ENCODE results near the gene MACIR.
A peak's percentile ranks its signal among the peaks of the same experiment; 100 is the strongest.

The MACIR gene

DNA sequence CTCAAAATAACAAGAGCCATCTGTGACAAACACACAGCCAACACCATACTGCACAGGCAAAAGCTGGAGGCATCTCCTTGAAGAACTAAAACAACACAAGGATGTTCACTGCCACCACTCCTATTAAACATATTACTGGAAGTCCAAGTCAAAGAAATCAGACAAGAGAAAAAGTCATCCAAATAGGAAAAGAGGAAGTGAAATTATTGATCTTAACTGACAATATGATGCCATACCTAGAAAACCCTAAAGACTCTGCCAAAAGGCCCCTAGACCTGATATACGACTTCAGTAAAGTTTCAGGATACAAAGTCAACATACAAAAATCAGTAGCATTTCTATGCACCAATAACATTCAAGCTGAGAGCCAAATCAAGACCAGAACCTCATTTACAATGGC lies 30.0 kb upstream of the MACIR start:
- ATAC-seq (replicated peaks) (no peak), DNase-seq (no peak)
- H3K36me3 Mint-ChIP-seq = no peaks in the 10 kb centered on the region
- H3K27ac Mint-ChIP-seq = no peak overlapping the region
- no peak overlapping the region for H3K4me3 Mint-ChIP-seq
- no peaks in the 10 kb centered on the region for H3K27me3 Mint-ChIP-seq
- H3K4me1 Mint-ChIP-seq = peaks cover 2 to 15% of the 10 kb centered on the region in 2 donors
- H3K9me3 Mint-ChIP-seq = no peaks in the 10 kb centered on the region

DNA sequence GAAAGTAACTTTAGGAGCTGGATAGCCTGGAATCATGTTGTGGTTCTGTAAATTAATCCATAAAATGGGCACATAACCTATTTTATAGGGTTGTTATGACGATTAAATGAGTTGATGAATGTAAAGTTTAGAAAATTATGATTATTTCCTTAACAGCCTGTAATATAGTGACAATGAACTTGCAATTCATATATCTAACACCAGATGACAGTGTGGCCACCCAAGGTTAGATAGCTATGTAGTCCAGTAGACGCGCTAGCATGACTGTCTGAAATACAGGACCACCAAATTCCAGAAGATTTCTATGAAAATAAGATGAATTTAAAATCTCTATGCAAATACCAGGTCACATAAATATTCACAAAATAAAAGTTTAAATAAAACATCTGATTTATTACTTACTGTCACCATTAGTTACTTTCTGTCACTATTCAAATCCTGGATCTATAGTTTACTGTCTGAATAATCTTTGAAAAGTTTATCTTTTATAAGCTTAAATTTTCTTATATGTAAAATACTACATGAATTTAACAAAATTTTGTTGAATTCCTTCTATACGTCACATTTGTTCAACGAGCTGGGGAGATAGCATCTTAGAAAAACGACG lies 26.1 kb upstream of the MACIR start:
- Mint-ChIP-seq H3K9me3 (no peaks in the 10 kb centered on the region), H3K27me3 (peaks cover 0 to 3% of the 10 kb centered on the region in 2 donors), H3K27ac (no peak overlapping the region), H3K36me3 (no peaks in the 10 kb centered on the region), H3K4me1 (peaks cover 0 to 7% of the 10 kb centered on the region in 2 donors), H3K4me3 (no peak overlapping the region)
- DNase-seq (no peak), ATAC-seq (replicated peaks) (peak; percentile 83 to 87)

DNA sequence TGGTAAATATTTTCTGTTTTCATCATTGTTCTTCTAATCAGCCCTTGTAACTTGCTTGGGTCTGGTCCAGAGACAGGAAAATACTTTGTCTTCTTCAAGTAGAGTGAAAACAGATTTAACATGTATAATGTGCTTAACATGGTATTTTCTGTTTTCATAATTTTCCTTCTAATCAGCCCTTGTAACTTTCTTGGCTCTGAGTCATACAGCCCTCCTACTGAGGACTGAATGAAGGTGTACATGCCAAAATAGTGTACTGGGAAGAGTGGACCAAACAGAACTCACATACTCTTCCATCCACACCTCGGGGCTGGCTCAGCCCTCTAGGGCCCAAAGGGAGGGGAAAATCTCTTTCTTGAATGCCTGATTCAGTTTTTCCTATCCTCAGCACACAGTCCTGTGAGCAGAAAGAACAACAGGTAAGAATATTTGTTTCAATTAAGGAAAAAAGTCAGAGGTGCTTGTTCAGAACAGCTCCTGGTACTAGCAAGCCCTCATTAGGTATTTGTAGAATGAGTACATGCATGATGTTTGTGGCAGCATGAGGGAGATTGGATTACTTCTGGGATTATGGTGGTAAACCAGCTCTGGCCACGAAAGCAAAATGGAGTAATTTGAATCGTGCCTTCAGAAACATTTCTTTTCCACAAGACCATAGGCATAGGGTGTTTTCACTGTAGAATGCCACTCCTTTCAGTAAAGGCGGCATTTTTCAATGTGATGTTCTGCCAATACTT lies 24.2 kb upstream of the MACIR start:
- H3K9me3 Mint-ChIP-seq = peaks cover 3 to 4% of the 10 kb centered on the region in 2 donors
- peaks cover 4 to 12% of the 10 kb centered on the region in 2 donors for H3K27me3 Mint-ChIP-seq
- no peaks in the 10 kb centered on the region for H3K4me1 Mint-ChIP-seq
- H3K27ac Mint-ChIP-seq = no peak overlapping the region
- H3K4me3 Mint-ChIP-seq = no peak overlapping the region
- ATAC-seq (replicated peaks) (no peak), DNase-seq (no peak)
- no peaks in the 10 kb centered on the region for H3K36me3 Mint-ChIP-seq

DNA sequence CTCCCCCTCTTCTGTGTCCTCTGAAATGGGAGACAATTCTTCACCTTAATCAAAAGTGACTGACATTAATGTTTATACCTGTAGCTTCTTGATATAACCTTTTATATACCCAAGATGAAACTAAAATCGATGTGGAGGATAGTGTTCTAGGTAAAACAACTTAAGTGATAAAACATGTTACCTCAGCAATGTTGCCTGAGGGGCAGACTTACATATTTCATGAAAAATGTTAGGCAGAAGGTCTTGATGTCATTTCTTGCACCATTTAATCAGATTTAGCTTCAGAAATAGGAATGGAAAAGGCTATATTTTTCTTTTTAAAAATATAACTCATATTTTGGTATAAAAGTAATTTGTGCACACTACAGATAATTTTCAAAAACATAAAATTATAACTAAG lies 22.7 kb upstream of the MACIR start:
- DNase-seq (no peak), ATAC-seq (replicated peaks) (no peak)
- Mint-ChIP-seq H3K4me3 (no peak overlapping the region), H3K36me3 (no peaks in the 10 kb centered on the region), H3K27me3 (peaks cover 4 to 12% of the 10 kb centered on the region in 2 donors), H3K27ac (no peak overlapping the region), H3K4me1 (no peaks in the 10 kb centered on the region), H3K9me3 (peaks cover 3 to 4% of the 10 kb centered on the region in 2 donors)

DNA sequence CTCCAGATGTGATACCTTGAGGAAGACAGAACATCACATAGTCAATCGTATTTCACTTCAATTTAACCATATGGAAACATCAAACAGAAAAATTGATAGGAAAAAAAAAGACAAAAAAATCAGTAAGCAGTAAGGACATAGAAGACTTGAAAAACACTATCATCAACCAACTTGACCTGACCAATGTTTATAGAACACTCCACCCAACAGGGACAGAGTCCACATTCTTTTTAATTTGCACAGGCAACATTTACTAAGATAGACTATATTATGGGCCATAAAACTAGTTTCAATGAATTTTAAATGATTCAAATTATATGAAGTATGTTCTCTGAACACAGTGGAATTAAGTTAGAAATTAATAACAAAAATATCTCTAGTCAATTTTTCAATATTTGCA lies 20.8 kb upstream of the MACIR start:
- DNase-seq (no peak), ATAC-seq (replicated peaks) (no peak)
- Mint-ChIP-seq H3K27me3 (peaks cover 8 to 12% of the 10 kb centered on the region in 2 donors), H3K4me3 (no peak overlapping the region), H3K27ac (no peak overlapping the region), H3K9me3 (peaks cover 4 to 5% of the 10 kb centered on the region in 2 donors), H3K36me3 (no peaks in the 10 kb centered on the region), H3K4me1 (no peaks in the 10 kb centered on the region)

DNA sequence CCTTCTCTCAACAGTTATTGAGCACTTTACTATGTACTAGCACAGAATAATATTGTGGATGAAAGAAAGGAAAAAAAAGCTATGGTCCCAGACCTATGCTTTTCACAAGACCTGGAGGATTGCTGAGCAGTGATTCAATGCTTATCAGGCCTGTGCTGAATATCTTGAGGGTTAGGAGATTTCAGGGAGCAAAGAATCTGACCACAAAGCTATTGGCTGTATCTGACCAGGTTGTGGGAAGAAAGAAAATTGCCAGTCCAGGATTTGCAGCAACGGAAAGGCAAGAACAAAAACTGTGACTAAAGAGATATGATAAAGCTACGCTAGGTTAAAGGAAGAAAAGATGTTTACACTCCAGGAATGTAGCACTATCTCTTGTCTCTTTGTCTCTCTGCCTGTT lies 14.9 kb upstream of the MACIR start:
- peaks cover 0 to 9% of the 10 kb centered on the region in 2 donors for H3K9me3 Mint-ChIP-seq
- H3K4me3 Mint-ChIP-seq = no peak overlapping the region
- no peak for DNase-seq
- H3K4me1 Mint-ChIP-seq = peaks cover 3 to 12% of the 10 kb centered on the region in 2 donors
- no peak overlapping the region for H3K27ac Mint-ChIP-seq
- no peaks in the 10 kb centered on the region for H3K36me3 Mint-ChIP-seq
- ATAC-seq (replicated peaks) = no peak
- peaks cover 6 to 8% of the 10 kb centered on the region in 2 donors for H3K27me3 Mint-ChIP-seq

DNA sequence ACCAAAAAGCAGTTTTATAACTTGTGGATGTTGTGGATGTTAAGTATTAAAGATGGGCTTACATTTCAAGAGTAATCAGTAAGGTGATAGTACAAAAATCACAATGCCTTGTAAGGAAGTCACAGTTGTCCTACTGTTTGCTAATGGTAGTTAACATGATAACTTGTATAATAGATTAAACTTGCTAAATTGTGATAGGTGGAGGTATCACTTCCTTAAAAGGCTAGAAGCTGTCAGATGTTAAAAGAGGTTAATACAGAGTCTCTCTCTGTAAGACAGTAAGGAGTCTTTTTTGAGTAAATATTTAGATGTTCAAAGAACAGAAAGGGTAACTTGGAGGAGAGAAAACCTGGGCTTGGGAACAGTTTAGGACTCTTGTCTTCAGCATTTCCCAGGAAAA lies 14.2 kb upstream of the MACIR start:
- no peaks in the 10 kb centered on the region for H3K36me3 Mint-ChIP-seq
- peaks cover 3 to 12% of the 10 kb centered on the region in 2 donors for H3K4me1 Mint-ChIP-seq
- H3K27me3 Mint-ChIP-seq = peaks cover 6 to 8% of the 10 kb centered on the region in 2 donors
- DNase-seq (no peak), ATAC-seq (replicated peaks) (peak in 1 of 2 donors; percentile 48)
- H3K27ac Mint-ChIP-seq = no peak overlapping the region
- peaks cover 0 to 8% of the 10 kb centered on the region in 2 donors for H3K9me3 Mint-ChIP-seq
- no peak overlapping the region for H3K4me3 Mint-ChIP-seq

DNA sequence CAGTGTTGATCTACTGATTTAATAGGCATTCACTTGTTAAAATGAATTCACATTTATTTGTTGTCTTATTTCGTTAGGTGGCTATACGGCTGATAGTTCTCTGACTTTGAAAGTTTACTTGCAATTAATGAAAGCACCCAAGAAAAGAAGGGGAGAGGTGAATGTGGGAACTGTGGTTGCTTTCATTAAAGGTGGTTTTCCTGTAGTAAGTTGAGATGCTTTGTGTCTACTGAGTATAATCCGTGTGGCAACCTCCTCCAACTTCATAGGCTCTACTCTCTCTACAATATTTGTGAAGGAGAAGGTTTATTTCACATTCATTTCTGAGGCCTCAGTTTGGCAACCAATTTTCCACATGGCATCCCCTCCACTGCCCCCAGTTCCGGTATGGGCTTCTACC lies 12.8 kb upstream of the MACIR start:
- peaks cover 3 to 12% of the 10 kb centered on the region in 2 donors for H3K4me1 Mint-ChIP-seq
- peaks cover 0 to 8% of the 10 kb centered on the region in 2 donors for H3K9me3 Mint-ChIP-seq
- H3K27ac Mint-ChIP-seq = no peak overlapping the region
- no peaks in the 10 kb centered on the region for H3K36me3 Mint-ChIP-seq
- no peak for DNase-seq
- H3K4me3 Mint-ChIP-seq = no peak overlapping the region
- H3K27me3 Mint-ChIP-seq = peaks cover 6 to 8% of the 10 kb centered on the region in 2 donors
- no peak for ATAC-seq (replicated peaks)

DNA sequence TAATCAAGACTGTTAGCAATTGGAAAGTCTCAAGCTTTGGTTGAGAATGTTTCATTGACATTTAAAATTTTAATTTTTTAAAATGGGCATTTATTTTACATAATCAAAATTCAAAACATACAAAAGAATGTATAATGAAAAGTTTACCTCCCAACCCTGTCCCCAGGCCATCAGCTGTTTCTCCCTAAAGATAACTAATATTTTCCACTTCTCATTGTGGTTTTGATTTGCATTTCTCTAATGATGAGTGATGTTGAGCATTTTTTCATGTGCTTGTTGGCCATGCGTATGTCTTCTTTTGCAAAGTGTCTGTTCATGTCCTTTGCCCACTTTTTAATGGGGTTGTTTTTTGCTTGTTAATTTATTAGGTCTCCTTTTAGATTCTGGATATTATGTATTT lies 11.4 kb upstream of the MACIR start:
- H3K27ac Mint-ChIP-seq = no peak overlapping the region
- peaks cover 0 to 7% of the 10 kb centered on the region in 2 donors for H3K9me3 Mint-ChIP-seq
- no peak overlapping the region for H3K4me3 Mint-ChIP-seq
- H3K4me1 Mint-ChIP-seq = peaks cover 3 to 12% of the 10 kb centered on the region in 2 donors
- DNase-seq (no peak), ATAC-seq (replicated peaks) (peak; percentile 74 to 80)
- H3K27me3 Mint-ChIP-seq = peaks cover 5 to 6% of the 10 kb centered on the region in 2 donors
- no peaks in the 10 kb centered on the region for H3K36me3 Mint-ChIP-seq

DNA sequence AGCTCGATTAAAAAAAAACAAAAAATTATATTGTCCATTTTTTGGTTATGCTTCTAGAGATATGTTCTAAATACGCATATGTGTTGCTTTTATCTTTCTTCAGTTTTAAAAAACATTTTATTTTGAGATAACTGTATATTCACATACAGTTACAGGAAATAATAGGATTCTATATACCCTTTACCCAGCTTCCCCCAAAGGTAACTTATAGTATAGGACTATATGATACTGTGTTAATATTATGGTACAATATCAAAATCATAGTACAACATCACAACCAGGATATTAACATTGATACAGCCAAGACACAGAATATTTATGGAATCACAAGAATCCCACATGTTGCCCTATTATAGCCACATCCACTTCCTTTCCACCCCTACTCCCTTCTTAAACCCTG lies 9.5 kb upstream of the MACIR start:
- Mint-ChIP-seq H3K27ac (no peak overlapping the region), H3K9me3 (peaks cover 0 to 6% of the 10 kb centered on the region in 2 donors), H3K4me1 (peaks cover 3 to 12% of the 10 kb centered on the region in 2 donors), H3K36me3 (no peaks in the 10 kb centered on the region), H3K4me3 (no peak overlapping the region), H3K27me3 (peaks cover 0 to 11% of the 10 kb centered on the region in 2 donors)
- ATAC-seq (replicated peaks) (no peak), DNase-seq (no peak)

DNA sequence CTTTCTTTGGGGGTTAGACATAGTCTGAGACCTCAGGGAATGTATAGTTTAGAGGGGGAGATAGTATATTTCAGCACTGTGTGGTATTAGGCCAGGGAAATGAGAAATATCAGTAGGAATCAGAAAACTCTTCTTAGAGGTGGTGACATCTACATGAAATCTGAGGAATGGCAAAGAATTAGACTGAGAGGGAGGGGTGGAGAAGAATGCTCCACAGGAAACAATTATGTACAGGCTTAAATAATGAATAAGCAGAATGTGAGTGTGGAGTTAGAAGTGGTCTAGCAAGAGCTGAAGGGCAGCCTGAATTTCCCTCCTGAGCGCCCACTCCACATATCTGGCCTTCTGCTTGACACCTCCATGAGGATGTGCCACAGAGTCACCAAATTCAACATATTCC lies 3.6 kb upstream of the MACIR start:
- Mint-ChIP-seq H3K4me1 (peaks cover 2 to 6% of the 10 kb centered on the region in 2 donors), H3K9me3 (no peaks in the 10 kb centered on the region), H3K4me3 (no peak overlapping the region), H3K27ac (no peak overlapping the region), H3K27me3 (peaks cover 0 to 23% of the 10 kb centered on the region in 2 donors), H3K36me3 (no peaks in the 10 kb centered on the region)
- no peak for ATAC-seq (replicated peaks)
- DNase-seq = no peak

DNA sequence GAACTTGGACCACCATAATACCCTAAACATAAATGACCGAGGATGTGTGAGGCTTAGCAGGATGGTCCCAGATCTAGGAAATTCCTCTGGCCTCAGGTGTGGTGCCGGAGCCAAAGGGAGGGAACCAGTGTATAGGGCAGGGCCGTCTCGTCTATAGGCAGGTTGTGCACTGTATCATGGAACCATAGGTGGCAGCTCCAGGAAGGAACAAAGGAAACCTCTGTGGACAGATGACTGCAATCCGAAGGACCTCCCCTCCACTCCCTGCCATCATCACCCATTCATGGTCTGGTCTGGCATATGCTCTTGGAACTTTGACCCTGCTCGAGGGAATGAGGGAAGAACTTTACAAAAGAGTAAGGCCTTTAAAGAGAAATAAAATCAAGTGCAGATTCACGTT lies 2.9 kb upstream of the MACIR start:
- Mint-ChIP-seq H3K4me1 (peaks cover 2 to 12% of the 10 kb centered on the region in 2 donors), H3K27ac (no peak overlapping the region), H3K9me3 (no peaks in the 10 kb centered on the region), H3K27me3 (peaks cover 0 to 23% of the 10 kb centered on the region in 2 donors), H3K36me3 (no peaks in the 10 kb centered on the region), H3K4me3 (no peak overlapping the region)
- no peak for DNase-seq
- ATAC-seq (replicated peaks) = no peak

DNA sequence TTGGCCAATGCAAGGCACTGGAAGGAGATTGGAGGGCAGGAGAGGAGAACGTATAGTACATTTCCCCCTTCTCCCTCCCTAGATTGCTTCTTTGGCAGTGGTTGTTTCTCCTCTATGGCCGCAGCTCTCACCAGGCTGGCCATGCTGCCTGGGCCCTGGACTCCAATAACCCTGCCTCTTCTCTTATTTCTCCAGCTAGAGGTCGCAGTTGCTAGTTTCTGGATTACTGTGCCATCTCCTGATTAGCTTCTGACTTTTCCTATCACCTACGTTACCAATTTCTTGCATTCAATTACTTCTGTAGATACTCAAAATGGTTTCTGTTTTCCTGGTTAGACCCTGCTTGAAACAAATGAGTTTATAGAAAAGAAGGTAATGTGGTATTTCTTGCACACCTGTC lies 2.4 kb upstream of the MACIR start:
- Mint-ChIP-seq H3K4me3 (no peak overlapping the region), H3K36me3 (no peaks in the 10 kb centered on the region), H3K27ac (no peak overlapping the region), H3K9me3 (no peaks in the 10 kb centered on the region), H3K27me3 (peaks cover 0 to 23% of the 10 kb centered on the region in 2 donors), H3K4me1 (peaks cover 6 to 17% of the 10 kb centered on the region in 2 donors)
- no peak for ATAC-seq (replicated peaks)
- no peak for DNase-seq

DNA sequence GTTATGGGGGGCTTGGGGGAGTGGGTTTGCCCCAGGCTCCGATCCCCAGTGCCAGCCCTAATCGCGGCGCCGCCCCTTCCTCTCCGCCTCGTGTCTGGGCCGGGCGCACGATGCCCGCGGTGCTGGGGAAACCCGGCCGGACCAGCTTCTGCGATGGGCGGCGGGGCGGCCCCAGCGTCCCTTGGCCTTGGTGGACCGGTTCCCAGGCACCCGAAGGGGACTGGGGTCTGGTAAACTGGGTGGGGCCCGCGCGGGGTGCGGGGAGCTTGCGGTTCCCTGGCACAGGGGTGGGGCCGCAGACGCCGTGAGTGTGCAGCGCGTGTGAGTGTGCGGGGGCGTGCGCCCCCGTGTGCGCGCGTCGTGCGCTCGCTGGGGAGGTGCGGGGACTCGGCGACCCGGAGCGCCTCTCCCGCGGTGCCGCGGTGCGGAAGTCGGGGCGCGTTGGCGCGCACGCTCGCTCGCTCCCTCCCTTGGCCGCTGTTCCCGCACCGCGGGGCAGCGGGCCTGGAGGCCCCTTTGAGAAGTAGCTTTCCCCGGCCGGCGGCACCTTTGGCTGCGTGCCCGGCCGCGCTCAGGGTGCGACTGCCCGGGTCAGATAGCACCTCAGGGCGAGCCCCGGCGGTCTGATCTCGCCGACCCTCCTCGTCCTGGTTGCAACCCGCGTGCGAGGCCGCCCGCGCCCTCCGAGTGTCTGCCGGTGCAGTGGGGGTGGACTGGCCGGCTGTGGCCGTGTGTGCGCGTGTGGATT lies 568 bp downstream of the MACIR start:
- peak; percentile 56 to 60 for ATAC-seq (replicated peaks)
- Mint-ChIP-seq H3K27me3 (peaks cover 0 to 18% of the 10 kb centered on the region in 2 donors), H3K9me3 (no peaks in the 10 kb centered on the region), H3K36me3 (no peaks in the 10 kb centered on the region), H3K4me3 (peak overlapping the region; percentile 93 to 95), H3K27ac (peak overlapping the region; percentile 91), H3K4me1 (peaks cover 9 to 32% of the 10 kb centered on the region in 2 donors)
- DNase-seq = peak; percentile 59

All from stimulated activated naive B cell treated with anti-CD40 and anti-IgM and Interleukin-4, amounts not matched to agents 10 μg/mL and 1 μg/mL and 100 μg/mL, for 72 hours (primary cell).